DND-41 (cell line): ENCODE measurements around the gene ZNF594.
"Not testable (repeated sequence)": the region's sequence is repeated elsewhere in the genome, so short reads cannot be mapped to it uniquely, and the experiment has no call there.

Experiments used
- ATAC-seq: fragments of 200-7000 bp; cut with Tn5 transposase; 3 replicates; pipeline ENCODE4 v1.9.1; 2021; ENCODE audit warnings: low read depth; ENCODE audit not compliant: insufficient read depth
- DNase-seq: peaks from one replicate; pipeline ENCODE4 v3.0.0-alpha.2; 2020
- H2AFZ ChIP-seq: 2 replicates; pipeline ENCODE4 v1.6.0; 2012; ENCODE audit warnings: low read depth, low read length
- H3K27ac ChIP-seq: 2 replicates; pipeline ENCODE4 v1.5.1; 2012; ENCODE audit warnings: low read length, inconsistent platforms
- H3K27me3 ChIP-seq: fragments of 200-600 bp; sonication (generic); 2 replicates; pipeline ENCODE4 v1.6.0; 2012; ENCODE audit warnings: low read length, mild to moderate bottlenecking, inconsistent platforms; ENCODE audit not compliant: insufficient read depth, poor library complexity
- H3K36me3 ChIP-seq: 2 replicates; pipeline ENCODE4 v1.5.1; 2012; ENCODE audit warnings: low read length, inconsistent platforms; ENCODE audit not compliant: insufficient read depth
- H3K4me1 ChIP-seq: 2 replicates; pipeline ENCODE4 v1.5.1; 2012; ENCODE audit warnings: mild to moderate bottlenecking, low read length; ENCODE audit not compliant: insufficient read depth
- H3K4me2 ChIP-seq: 2 replicates; pipeline ENCODE4 v1.6.0; 2012; ENCODE audit warnings: mild to moderate bottlenecking, moderate library complexity, low read length, inconsistent platforms; ENCODE audit not compliant: insufficient read depth
- H3K4me3 ChIP-seq, 2 experiments: fragments of 200-600 bp in 1 of 2; shearing (Covaris generic) in 1 of 2; 2 replicates each; pipeline ENCODE4 v1.5.1; 2012 to 2016; ENCODE audit warnings: inconsistent platforms in 2 of 2, low read length in 2 of 2, mild to moderate bottlenecking in 2 of 2, low read depth in 1 of 2, moderate library complexity in 1 of 2
- H3K79me2 ChIP-seq: 2 replicates; pipeline ENCODE4 v1.6.0; 2012; ENCODE audit warnings: low read length, inconsistent platforms; ENCODE audit not compliant: insufficient read depth
- H3K9ac ChIP-seq: 2 replicates; pipeline ENCODE4 v1.6.0; 2012; ENCODE audit warnings: low read depth, mild to moderate bottlenecking, inconsistent platforms, low read length, moderate library complexity
- H3K9me3 ChIP-seq: 2 replicates; pipeline ENCODE4 v1.5.1; 2012; ENCODE audit warnings: low read length, moderate library complexity, mild to moderate bottlenecking, inconsistent platforms; ENCODE audit not compliant: insufficient read depth, severe bottlenecking
- H4K20me1 ChIP-seq: 2 replicates; pipeline ENCODE4 v1.6.0; 2012; ENCODE audit warnings: low read length; ENCODE audit not compliant: insufficient read depth
- EZH2 ChIP-seq: IDR thresholded peaks from 3 replicates; pipeline ENCODE4 v1.6.1; 2012; ENCODE audit warnings: borderline replicate concordance, low read depth, mild to moderate bottlenecking, moderate library complexity, low read length, inconsistent platforms; ENCODE audit not compliant: severe bottlenecking
- TF ChIP-seq, protein P1 (sequence below): IDR thresholded peaks from 2 replicates; pipeline ENCODE4 v1.5.1; 2012; ENCODE audit warnings: borderline replicate concordance, low read length, moderate library complexity, mild to moderate bottlenecking; ENCODE audit not compliant: poor library complexity, severe bottlenecking; ENCODE audit errors: extremely low read depth

Gene ZNF594

DNA sequence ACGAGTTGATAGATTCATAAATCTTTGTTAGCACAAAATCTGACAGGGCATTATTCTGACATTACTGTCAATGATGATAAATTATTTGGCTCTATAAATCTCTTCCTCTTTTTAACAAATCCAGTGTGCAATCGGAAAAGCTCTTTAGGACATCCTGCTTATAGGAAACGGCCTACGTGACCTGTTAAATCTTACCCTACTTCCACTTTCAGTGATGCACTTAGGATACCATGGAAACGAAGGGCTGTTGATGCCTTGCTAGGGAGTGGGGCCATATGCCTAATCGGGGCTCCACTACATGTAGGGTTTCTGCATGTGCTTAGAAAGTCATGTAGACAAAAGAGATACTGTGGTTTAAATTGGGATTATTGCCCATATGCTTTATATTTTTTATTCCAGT lies 27.2 kb downstream of the ZNF594 start:
- no peaks in the 10 kb centered on the region for H3K27me3 ChIP-seq
- TF ChIP-seq, protein P1, sequence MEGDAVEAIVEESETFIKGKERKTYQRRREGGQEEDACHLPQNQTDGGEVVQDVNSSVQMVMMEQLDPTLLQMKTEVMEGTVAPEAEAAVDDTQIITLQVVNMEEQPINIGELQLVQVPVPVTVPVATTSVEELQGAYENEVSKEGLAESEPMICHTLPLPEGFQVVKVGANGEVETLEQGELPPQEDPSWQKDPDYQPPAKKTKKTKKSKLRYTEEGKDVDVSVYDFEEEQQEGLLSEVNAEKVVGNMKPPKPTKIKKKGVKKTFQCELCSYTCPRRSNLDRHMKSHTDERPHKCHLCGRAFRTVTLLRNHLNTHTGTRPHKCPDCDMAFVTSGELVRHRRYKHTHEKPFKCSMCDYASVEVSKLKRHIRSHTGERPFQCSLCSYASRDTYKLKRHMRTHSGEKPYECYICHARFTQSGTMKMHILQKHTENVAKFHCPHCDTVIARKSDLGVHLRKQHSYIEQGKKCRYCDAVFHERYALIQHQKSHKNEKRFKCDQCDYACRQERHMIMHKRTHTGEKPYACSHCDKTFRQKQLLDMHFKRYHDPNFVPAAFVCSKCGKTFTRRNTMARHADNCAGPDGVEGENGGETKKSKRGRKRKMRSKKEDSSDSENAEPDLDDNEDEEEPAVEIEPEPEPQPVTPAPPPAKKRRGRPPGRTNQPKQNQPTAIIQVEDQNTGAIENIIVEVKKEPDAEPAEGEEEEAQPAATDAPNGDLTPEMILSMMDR: no peak
- TF ChIP-seq EZH2: no peak
- no peak for DNase-seq
- no peak overlapping the region for H3K9ac ChIP-seq
- no peaks in the 10 kb centered on the region for H3K9me3 ChIP-seq
- H3K4me1 ChIP-seq: no peaks in the 10 kb centered on the region
- ATAC-seq: no peak
- no peak overlapping the region for H2AFZ ChIP-seq
- no peak overlapping the region for H3K4me3 ChIP-seq
- H4K20me1 ChIP-seq: no peaks in the 10 kb centered on the region
- no peaks in the 10 kb centered on the region for H3K79me2 ChIP-seq
- H3K4me2 ChIP-seq: no peak overlapping the region
- no peak overlapping the region for H3K27ac ChIP-seq
- no peaks in the 10 kb centered on the region for H3K36me3 ChIP-seq

DNA sequence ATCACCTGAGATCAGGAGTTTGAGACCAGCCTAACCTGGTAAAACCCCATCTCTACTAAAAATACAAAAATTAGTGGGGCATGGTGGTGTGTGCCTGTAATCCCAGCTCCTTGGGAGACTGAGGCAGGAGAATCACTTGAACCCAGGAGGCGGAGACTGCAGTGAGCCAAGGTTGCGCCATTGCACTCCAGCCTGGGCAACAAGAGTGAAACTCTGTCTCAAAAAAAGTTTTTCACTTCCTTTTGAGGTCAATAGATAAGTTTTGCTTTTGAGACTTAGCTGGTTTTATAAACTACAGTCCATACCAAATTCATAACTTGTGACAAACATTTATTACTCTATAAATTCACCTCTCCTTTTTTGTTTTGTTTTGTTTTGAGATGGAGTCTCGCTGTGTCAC lies 29.9 kb downstream of the ZNF594 start:
- not testable (repeated sequence) for H3K36me3 ChIP-seq, H2AFZ ChIP-seq, H3K9ac ChIP-seq, DNase-seq, H4K20me1 ChIP-seq, H3K27ac ChIP-seq, H3K4me3 ChIP-seq, H3K27me3 ChIP-seq, H3K9me3 ChIP-seq, ATAC-seq, H3K4me2 ChIP-seq, H3K79me2 ChIP-seq, H3K4me1 ChIP-seq

DNA sequence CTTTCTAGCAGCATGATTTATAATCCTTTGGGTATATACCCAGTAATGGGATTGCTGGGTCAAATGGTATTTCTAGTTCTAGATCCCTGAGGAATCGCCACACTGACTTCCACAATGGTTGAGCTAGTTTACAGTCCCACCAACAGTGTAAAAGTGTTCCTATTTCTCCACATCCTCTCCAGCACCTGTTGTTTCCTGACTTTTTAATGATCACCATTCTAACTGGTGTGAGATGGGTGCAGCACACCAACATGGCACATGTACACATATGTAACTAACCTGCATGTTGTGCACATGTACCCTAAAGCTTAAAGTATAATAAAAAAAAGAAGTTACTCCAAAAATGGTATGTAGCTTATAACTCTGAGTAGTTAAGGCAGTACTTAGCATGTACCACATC lies 31.0 kb downstream of the ZNF594 start:
- not testable (repeated sequence) for H3K9ac ChIP-seq, H4K20me1 ChIP-seq, H3K36me3 ChIP-seq, H3K79me2 ChIP-seq, ATAC-seq, H3K9me3 ChIP-seq, DNase-seq, H3K4me1 ChIP-seq, H3K27ac ChIP-seq, H3K4me3 ChIP-seq, H3K27me3 ChIP-seq, H3K4me2 ChIP-seq, H2AFZ ChIP-seq

DNA sequence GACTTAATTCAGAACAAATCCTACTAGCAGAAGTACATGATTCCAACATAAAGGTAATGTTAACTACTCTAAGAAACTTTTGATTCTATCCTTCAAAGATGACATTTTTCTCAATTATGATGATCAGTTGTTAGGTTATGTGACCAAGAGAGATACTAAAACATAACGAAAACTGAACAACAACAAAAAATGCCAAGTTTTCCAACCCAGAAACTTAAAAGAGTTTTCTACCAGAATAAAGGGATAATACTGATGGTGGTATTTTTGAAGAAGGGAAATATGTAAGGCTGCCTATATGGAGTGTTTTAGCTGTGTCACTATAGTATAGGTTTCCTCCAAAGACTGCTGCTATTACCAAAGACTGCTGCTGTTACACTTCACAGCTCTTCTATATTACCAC lies 45.5 kb downstream of the ZNF594 start:
- not testable (repeated sequence) for ATAC-seq, H3K27ac ChIP-seq, DNase-seq, H4K20me1 ChIP-seq, H3K27me3 ChIP-seq, H3K9me3 ChIP-seq, H3K9ac ChIP-seq, H3K4me2 ChIP-seq, H3K4me3 ChIP-seq, H3K79me2 ChIP-seq, H3K4me1 ChIP-seq, H3K36me3 ChIP-seq, H2AFZ ChIP-seq

DNA sequence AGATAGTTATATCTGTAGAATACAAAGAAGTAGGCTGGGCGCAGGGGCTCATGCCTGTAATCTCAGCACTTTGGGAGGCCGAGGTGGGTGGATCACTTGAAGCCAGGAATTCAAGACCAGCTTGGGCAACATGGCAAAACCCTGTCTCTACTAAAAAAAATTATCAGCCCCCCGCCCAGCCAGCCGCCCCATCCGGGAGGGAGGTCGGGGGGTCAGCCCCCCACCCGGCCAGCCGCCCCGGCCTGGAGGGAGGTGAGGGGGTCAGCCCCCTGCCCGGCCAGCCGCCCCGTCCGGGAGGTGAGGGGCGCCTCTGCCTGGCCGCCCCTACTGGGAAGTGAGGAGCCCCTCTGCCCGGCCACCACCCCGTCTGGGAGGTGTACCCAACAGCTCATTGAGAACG lies 48.8 kb downstream of the ZNF594 start:
- not testable (repeated sequence) for H3K36me3 ChIP-seq, ATAC-seq, H2AFZ ChIP-seq, H3K4me3 ChIP-seq, H3K9ac ChIP-seq, H3K4me1 ChIP-seq, H3K27me3 ChIP-seq, DNase-seq, H4K20me1 ChIP-seq, H3K4me2 ChIP-seq, H3K27ac ChIP-seq, H3K9me3 ChIP-seq, H3K79me2 ChIP-seq
